Activated CD8-positive, alpha-beta memory T cell treated with anti-CD3 and anti-CD28 coated beads for 1 hour (primary cell): ENCODE measurements around the gene TAAR6.
"Not testable (repeated sequence)": the region's sequence is repeated elsewhere in the genome, so short reads cannot be mapped to it uniquely, and the experiment has no call there.

Experiments used
- DNase-seq, 2 donors: peaks; one replicate each; pipeline ENCODE4 v3.0.0-alpha.2; 2020; ENCODE audit warnings: low read depth in 1 of 2; ENCODE audit errors: extremely low read depth in 1 of 2

TAAR6 gene

DNA sequence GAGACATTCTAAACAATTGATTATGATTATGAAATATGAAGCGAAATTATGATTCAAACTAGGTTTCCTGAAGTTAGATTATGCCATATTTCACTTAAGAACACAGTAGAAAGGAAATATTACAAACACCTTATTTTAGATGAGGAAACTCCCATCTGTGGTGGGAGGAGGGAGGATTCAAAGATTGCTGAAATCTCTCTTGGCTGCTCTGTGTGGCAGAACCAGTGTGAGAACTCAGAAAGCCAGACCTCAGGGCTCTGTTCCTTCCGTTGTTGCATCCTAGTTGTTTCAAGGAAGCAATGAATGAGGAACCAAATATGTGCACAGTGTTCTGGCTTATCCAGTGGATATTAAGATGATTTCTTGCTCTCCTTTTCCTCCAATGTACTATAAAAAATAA lies 17.3 kb downstream of the TAAR6 start:
- no peak for DNase-seq

DNA sequence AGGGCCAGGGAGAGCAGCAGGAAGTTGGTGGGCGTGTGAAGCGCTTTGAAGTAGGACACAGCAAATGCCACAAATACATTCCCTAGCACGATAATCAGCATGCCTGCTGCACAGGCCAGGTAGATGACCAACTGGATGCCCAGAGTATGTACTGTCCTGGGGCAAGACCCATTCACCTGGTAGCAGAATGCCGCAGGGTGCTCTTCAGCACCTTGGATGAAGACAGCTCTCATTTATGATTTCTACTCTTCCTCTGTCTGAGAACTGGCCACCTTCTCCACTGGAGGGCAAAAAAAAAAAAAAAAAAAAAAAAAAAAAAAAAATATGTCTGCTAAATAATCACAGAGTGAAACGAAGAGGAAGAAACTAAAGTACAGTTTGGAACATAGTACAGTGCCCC lies 19.3 kb downstream of the TAAR6 start, which contains the start of gene TAAR5:
Gene TAAR5 (minus strand): TSS at position 288 of the 400 bp plus-strand sequence. CDS start 55 bp downstream, at position 233.
- no peak for DNase-seq

DNA sequence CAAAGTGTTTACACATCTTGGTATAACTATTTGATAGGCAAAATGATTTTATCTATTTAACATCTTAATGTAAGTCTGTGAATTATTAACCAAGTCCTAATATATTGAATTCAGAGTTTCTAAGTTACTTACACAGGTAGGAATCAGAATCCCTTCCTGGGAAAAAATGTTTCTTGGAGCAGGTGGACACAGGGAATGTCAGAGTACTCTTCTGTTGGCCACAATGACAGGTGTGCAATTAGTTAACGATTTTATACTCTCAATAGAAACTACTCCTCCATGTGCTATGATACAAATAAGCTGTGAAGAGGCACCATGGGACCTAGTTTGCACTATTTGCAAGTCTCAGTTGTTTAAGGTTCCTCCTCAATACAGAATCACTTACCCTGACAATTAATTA lies 20.2 kb downstream of the TAAR6 start:
- DNase-seq = no peak

DNA sequence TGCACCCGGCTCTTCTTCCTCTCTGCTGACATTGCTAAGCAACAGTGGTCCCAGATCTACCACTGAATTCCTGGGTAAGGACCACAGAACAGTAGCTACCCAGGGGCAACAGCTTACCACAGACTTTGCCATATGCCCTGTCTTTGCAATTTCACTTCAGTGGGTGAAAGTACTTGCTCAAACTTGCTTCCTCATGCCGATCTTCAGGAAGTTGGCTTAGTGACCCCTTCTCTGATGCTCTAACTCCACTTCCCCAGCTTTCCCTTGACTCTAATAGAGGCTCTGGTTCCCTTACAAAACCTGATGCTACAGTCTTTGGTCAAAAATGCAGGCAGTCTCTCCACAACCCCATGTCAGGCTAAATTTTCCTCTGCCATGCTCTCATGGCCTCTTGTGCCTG lies 22.7 kb downstream of the TAAR6 start:
- no peak for DNase-seq

DNA sequence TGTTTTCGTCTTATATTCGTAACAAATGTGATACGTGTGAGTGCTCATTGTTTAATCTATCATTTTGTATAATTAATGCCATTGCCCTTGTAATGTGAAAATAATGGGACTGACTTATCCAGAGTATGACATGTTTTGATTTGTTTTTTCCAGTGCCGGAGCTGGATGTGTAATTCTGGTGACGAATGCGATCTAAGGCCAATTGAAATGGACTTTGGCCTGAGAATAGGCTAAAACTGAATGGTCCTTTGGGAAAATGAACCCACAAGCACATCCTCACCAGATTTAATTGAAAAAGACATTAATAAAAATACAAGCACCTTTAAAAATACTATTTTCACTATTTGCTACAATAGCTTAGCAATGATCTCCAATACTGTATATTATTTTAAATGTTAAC lies 26.1 kb downstream of the TAAR6 start:
- DNase-seq = no peak

DNA sequence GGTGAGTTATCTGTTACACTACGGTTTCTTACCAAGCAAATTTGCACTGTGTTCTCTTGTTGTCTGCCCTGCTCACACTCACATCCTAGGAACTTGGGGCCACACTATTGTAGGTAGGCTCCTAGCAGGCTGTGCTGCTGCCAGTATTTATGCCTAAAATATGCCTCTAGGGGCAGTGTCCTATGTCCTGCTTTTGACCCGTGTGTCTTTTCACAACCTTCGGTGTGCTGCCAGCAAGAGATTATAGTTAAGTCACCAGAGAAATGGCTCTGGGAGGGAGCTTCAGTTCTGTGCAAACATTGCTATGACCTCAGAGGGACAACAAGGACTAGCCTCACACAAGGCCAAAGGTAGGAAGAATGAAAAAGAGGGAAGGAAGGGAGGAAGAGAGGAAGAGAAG lies 28.4 kb downstream of the TAAR6 start:
- DNase-seq = no peak

DNA sequence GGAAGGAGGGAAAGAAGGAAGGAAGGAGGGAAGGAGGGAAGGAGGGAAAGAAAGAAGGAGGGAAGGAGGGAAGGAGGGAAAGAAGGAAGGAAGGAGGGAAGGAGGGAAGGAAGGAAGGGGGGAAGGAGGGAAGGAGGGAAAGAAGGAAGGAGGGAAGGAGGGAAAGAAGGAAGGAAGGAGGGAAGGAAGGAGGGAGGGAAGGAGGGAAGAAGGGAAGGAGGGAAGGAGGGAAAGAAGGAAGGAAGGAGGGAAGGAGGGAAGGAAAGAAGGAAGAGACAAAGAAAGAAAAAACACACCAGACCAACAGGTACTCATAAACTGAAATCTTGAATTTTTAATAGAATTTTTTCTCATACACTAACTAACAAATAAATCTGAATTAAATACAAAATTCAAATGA lies 30.8 kb downstream of the TAAR6 start:
- DNase-seq = not testable (repeated sequence)

DNA sequence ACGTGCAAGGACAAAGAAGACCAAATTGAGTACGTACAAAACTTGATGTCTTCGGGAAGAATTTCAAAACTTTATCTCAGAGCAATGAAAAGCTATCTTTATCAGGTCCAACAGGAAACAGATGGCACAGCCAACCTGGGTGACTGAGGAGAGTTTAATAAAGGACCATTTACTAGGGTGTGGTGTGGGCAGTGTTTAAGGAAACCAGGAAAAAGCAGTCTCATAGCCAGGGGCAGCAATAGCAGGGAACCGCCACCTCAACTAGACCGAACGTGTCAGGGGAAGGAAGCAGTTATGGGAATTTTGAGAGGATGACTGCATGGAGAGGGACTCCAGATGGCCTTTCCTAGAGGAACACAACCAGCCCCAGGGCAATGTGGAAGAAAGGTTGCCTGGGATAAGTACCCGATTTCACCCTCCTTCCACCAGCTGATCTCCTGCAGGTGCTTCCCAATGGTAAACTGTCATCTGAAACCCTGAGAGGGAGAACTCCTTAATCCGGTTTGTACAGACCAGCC lies 34.6 kb downstream of the TAAR6 start:
- no peak for DNase-seq

DNA sequence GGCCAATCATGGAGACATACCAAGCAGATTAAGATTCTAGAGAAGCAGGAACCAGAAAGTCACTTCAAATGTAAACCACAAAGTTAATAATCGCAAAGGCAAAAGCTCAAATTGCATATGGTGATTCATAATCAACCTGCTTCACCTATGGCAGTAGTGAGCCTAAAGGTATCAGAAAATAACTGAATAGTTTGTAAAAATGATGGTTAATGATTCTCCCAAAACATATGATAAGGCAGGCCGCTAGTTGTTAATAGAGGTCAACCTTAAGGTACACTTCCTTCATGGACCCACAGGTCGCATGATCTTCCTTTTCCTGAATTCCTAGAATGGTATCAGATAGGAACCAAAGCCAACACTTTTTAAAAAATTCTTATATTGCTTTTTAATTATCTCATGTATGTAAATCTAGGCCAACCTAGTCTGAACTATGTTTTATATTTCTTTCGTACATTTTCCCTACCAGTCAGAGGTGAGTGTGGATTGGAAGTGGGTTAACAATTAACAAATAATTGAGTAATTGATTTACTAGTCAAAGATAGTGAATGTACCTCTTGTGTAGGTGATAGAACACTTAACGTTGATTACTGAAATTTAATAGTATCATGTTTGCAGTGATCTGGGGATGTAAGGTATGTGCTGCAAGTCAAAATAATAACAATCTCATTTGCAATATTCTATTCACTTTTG lies 37.6 kb downstream of the TAAR6 start:
- no peak for DNase-seq

DNA sequence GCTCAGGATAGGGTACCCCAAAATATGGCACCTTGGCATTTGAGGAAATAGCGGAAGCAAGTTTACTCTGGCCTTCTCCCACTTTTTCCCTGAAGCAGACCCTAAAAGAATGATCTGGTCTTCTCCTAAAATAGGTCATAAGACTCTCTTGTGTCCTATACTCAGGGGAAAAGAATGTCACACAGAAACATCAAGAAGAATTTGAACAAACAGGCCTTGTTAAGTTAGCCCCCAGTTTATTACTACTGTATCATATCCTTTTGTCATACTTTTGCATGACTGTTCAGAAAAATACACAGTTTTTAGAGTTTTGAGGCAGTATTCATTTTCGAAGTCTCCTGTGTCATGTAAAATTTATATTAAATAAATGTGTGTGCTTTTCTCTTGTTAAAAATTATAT lies 41.5 kb downstream of the TAAR6 start:
- no peak for DNase-seq

DNA sequence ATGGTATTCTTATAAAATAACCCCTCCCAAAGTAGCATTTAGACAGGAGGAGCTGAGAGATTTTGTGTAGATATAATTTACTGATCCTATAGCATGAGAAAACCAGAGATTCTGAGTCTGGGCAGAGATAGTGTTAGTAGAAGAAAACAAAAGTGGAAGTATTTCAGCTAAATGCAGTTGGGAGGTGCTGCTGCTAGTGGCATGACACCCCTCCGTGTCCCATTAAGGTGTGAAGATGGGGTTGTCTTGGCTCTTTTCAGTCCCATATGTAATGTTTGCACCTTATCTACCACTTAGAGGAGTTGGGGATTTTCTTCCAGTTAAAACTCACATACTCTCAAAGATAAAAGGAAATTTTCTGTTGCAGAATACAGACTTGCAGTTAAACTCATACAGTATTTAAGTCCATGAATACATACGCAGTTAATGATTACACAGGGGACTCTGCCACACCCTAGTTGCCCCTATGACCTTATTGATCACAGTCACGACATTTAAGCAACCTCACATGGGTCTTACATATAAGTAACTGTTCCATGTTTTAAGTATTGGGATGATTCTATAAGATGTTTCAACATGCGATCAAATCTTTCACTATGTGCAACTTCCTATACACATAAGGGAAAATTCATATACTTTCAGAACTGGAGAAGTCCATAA lies 42.5 kb downstream of the TAAR6 start:
- DNase-seq = no peak

DNA sequence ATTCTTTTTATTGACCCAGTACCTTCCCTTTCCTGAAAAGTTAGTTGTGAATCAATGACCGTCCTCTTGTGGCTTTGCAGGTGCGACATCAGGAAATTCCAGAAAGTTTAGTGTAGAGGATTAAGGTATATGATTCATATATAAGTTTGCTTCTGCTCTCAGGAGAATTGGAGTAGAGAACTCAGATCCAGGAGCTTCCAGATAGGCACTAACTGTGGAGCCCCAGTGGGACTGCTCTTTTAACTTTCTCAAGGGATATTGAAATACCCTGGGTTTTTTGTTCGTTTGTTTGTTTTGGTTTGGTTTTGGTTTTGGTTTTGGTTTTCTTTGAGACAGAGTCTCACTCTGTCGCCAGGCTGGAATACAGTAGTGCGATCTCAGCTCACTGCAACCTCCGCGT lies 44.4 kb downstream of the TAAR6 start:
- no peak for DNase-seq

DNA sequence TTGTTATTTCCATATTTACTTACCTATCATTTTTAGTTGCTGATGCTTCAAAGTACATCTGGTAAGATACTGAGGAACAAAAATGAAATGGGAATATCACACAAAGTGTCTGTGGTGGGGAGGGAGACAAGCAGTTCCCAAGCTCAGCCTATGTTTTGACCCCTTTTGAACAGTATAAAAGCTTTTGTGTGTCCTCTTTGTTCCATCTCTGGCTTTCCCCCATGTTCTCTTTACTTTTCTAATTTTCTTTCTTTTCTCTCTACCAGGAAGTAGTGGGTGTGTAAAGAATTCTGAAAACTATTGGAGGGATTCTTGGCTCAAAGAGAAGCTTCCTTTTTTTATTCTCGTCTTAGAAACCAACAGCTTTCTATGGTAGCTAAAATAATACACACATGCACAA lies 46.6 kb downstream of the TAAR6 start:
- DNase-seq = no peak
